T47D (cell line): Measurements from ENCODE around the gene E2F8.
"Not testable (repeated sequence)": the region's sequence is repeated elsewhere in the genome, so short reads cannot be mapped to it uniquely, and the experiment has no call there.

Experiments used
- DNase-seq, 2 experiments: peaks; one replicate each; pipeline versions ENCODE4 v3.0.0 to v3.0.0-alpha.2; 2011 to 2012; ENCODE audit warnings: low read depth in 1 of 2, low spot score in 1 of 2
- JUND ChIP-seq: IDR thresholded peaks from 2 replicates; pipeline ENCODE4 v1.6.1; 2012; ENCODE audit warnings: low read depth
- in situ Hi-C: cut with HindIII; loops from 2 replicates; pipeline ENCODE4 v1.10.0; 2016; ENCODE audit warnings: low sequenced_read_pairs, low pct_unique_long_range_greater_than_20kb

Gene E2F8

DNA sequence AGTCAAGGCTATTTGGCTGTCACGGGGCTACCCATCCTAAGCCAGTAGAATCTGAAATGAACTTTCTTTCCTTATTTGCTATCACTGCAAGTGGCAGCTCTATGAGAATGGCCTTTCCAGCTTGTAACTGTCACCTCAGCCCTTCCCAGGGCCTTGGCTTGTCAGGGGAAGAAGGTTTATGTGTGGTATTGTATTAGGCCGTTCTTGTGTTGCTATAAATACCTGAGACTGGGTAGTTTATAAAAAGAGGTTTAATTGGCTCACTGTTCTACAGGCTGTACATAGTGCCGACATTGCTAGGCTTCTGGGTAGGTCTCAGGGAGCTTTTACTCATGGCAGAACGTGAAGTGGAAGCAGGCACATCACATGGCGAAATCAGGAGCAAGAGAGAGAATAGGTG lies 26.8 kb upstream of the E2F8 start:
- no peak for TF ChIP-seq JUND
- in situ Hi-C loops: no loop called here

GRCh38 chr11:19263333-19263732 lies 22.6 kb upstream of the E2F8 start:
- DNase-seq: no peak
- in situ Hi-C loops: no loop called here
- no peak for TF ChIP-seq JUND

More for the DNA sequence above, 26.8 kb upstream of the E2F8 start:
- no peak for DNase-seq

DNA sequence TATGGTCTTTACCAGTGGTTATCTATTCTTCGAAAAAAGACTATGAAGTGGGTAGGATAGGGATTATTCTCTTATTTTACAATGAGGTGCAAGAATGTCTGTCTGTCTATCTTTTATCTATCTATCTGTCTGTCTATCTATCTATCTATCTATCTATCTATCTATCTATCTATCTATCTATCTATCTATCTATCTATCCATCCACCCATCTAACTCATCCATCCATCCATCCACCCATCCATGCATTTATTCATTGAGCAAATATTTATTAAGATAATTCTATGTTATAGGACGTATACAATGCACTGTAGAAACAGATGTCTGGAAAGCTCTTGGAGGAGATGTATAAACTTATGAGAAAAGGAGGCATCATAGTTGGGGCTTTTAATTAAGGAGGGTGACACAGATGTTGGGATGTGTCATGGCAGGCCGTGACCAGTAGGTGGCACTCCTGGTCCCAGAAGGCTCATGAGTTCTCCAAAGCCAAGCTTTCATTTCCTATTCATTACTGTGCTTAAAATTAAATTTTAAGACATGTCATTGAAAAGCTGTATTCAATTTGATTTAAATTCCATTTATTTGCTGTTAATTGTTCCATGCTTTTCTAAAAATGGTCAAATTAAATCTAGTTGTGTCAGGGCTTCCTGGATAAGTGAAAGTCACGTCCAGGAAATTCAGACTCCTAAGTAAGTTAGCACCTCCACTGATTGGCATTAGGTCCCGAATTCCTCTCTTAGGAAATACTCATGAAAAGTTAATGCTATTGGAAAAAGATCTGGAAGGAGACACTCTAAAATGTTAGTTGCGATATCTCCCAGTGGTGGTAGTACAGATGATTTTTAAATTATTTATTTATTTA lies 19.0 kb upstream of the E2F8 start:
- DNase-seq: peak; percentile 32 to 70
- TF ChIP-seq JUND: no peak
- in situ Hi-C loops: no loop called here

DNA sequence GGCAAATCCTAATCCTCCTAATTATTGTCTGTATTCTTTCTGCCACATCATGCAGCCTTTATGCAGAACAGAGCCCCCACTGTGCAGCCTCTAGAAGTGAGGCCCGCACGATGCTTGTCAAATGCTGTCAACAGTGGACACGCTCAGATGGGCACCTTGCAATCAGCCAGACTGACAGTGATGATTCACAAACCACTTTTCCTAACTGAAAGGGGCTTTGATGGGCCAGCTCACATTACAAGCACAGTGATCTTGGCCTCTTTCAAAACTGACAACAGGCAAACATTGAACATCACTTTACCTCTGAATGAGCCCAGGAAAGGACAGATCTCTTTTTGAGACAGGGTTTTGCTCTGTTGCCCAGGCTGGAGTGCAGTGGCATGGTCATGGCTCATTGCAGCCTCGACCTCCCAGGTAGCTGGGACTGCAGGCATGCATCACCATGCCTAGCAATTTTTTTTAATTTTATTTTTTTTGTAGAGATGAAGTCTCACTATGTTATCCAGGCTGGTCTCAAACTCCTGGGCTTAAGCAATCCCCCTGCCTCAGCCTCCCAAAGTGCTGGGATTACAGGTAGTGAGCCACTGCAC lies 18.0 kb upstream of the E2F8 start:
- no peak for DNase-seq
- in situ Hi-C loops: no loop called here
- TF ChIP-seq JUND: no peak

DNA sequence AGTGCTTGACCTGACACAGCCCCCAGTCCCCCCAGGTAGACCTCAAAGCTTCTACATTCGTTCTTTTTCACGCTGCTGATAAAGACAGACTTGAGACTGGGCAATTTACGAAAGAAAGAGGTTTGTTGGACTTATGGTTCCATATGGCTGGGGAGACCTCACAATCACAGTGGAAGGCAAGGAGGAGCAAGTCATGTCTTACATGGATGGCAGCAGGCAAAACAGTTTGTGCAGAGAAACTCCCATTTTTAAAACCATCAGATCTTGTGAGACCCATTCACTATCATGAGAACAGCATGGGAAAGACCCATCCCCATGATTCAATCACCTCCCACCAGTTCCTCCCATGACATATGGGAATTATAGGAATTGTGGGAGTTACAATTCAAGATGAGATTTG lies 13.7 kb upstream of the E2F8 start:
- in situ Hi-C loops: not testable (repeated sequence)

GRCh38 chr11:19253817-19254216 lies 13.1 kb upstream of the E2F8 start:
- no peak for TF ChIP-seq JUND
- in situ Hi-C loops: no loop called here
- DNase-seq: no peak

More for the DNA sequence above, 13.7 kb upstream of the E2F8 start:
- DNase-seq: not testable (repeated sequence)

GRCh38 chr11:19253153-19253745 lies 12.5 kb upstream of the E2F8 start:
- TF ChIP-seq JUND: no peak
- DNase-seq: no peak
- in situ Hi-C loops: no loop called here

GRCh38 chr11:19252394-19253152 lies 11.8 kb upstream of the E2F8 start:
- in situ Hi-C loops: no loop called here
- DNase-seq: no peak

DNA sequence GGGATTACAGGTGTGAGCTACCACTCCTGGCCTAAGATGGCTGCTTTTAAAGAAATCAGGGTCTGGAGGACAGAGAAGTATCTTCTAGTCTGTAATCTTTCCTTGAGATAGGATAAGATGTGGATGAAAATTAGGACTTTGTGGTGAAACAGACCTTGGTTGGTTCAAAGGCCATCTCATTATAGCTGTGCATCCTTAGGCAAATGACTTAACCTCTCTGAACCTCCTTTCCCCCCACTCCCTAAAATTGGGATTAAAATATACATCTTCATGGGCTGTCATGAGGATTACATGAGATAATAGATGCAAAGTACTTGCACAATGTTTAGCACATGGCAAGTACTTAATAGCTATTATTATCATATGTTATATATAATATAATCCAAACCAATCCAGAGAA lies 10.8 kb upstream of the E2F8 start:
- DNase-seq: no peak
- no peak for TF ChIP-seq JUND
- in situ Hi-C loops: no loop called here

More at GRCh38 chr11:19252394-19253152, 11.8 kb upstream of the E2F8 start:
- no peak for TF ChIP-seq JUND

DNA sequence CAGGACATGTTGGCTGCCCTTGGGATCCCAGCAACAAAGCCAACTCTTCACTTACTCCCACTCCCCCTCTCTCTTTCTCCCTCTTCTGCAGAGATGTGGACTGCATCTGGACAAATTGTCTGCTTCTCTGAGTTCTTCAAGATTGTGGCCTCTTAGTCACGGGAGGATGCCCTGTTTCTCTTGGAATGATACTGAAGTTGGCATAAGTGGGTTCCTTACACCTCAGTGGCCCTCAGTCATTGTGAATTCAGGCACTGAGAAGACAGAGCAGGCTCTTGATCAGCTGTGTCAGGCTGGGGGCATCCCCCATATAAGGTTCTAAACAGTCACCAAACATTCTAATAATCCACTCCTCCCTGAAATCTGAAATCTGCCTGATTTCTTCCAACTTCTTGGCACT lies 6.1 kb upstream of the E2F8 start:
- in situ Hi-C loops: no loop called here
- TF ChIP-seq JUND: no peak
- DNase-seq: no peak

DNA sequence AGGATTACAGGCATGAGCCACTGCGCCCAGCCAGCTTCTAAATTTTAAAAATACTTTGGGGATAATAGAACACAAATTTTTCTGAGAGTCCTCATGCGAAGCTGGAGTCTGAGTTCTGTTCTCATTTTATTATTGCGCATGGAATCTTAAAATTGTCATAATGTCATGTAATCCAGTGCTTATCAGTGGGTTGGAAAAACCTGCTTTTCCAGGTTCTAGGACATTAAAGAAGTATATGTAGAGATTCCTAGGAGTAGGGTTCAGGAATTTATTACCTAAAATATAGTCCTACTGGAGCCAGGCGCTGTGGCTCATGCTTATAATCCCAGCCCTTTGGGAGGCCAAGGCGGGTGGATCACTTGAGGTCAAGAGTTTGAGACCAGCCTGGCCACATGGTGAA lies 4.6 kb upstream of the E2F8 start:
- DNase-seq: no peak
- in situ Hi-C loops: no loop called here
- TF ChIP-seq JUND: no peak

DNA sequence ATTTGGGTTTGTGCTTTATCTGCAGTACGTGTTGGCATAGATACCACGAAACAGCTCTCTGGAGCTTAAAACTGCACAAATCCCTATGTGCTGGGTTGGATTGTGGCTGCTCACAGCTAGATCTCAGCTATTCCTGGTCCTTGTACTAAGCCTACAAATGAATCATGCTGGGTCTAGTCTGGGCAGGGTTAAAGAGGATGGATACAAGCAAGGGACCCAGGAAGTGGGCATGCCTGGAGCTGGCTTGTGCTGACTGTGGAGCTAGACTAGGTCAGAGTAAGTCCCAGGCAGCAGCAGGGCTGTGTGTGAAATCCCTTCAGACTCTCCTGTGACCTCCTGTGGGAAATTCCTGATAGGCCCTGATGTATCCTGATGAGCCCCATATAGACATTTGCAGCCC lies 3.9 kb upstream of the E2F8 start:
- DNase-seq: no peak
- TF ChIP-seq JUND: no peak
- in situ Hi-C loops: no loop called here
